Duodenal mucosa (tissue), 2 donors: ENCODE data around the gene HNRNPUL1.
A peak's percentile ranks its signal among the peaks of the same experiment; 100 is the strongest.

Experiments used
- H3K27ac ChIP-seq: one replicate; pipeline ENCODE4 v1.7.0; 2013; ENCODE audit warnings: low read depth, low read length
- H3K27me3 ChIP-seq, 2 donors: one replicate each; pipeline ENCODE4 v1.7.0; 2013; ENCODE audit warnings: low read length in 2 of 2, control low read depth in 1 of 2; ENCODE audit not compliant: insufficient read depth in 2 of 2, control insufficient read depth in 1 of 2
- H3K36me3 ChIP-seq, 2 donors: one replicate each; pipeline ENCODE4 v1.7.0; 2013; ENCODE audit warnings: low read length in 2 of 2, control low read depth in 1 of 2; ENCODE audit not compliant: insufficient read depth in 2 of 2, control insufficient read depth in 1 of 2
- H3K4me1 ChIP-seq, 2 donors: one replicate each; pipeline ENCODE4 v1.7.0; 2013; ENCODE audit warnings: low read length in 2 of 2, control low read depth in 1 of 2; ENCODE audit not compliant: insufficient read depth in 2 of 2, control insufficient read depth in 1 of 2
- H3K4me3 ChIP-seq, 2 donors: one replicate each; pipeline ENCODE4 v1.7.0; 2013; ENCODE audit warnings: low read length in 2 of 2, low read depth in 1 of 2
- H3K9ac ChIP-seq, 2 donors: one replicate each; pipeline ENCODE4 v1.7.0; 2013; ENCODE audit warnings: low read length in 2 of 2, low read depth in 1 of 2
- H3K9me3 ChIP-seq, 2 donors: one replicate each; pipeline ENCODE4 v1.7.0; 2013; ENCODE audit warnings: low read length in 2 of 2, control low read depth in 1 of 2; ENCODE audit not compliant: control insufficient read depth in 1 of 2

Gene HNRNPUL1

GRCh38 chr19:41253660-41254059 lies 10.5 kb upstream of the HNRNPUL1 start:
- Histone ChIP-seq H3K9me3 (no peaks in the 10 kb centered on the region), H3K9ac (no peak overlapping the region), H3K27me3 (no peaks in the 10 kb centered on the region), H3K36me3 (peaks cover 2 to 20% of the 10 kb centered on the region in 2 donors), H3K4me3 (no peak overlapping the region), H3K4me1 (no peaks in the 10 kb centered on the region), H3K27ac (no peak overlapping the region)

GRCh38 chr19:41255171-41255570 lies 9.0 kb upstream of the HNRNPUL1 start:
- Histone ChIP-seq H3K36me3 (peaks cover 0 to 17% of the 10 kb centered on the region in 2 donors), H3K9ac (no peak overlapping the region), H3K9me3 (no peaks in the 10 kb centered on the region), H3K4me1 (no peaks in the 10 kb centered on the region), H3K27me3 (no peaks in the 10 kb centered on the region), H3K27ac (no peak overlapping the region), H3K4me3 (no peak overlapping the region)

DNA sequence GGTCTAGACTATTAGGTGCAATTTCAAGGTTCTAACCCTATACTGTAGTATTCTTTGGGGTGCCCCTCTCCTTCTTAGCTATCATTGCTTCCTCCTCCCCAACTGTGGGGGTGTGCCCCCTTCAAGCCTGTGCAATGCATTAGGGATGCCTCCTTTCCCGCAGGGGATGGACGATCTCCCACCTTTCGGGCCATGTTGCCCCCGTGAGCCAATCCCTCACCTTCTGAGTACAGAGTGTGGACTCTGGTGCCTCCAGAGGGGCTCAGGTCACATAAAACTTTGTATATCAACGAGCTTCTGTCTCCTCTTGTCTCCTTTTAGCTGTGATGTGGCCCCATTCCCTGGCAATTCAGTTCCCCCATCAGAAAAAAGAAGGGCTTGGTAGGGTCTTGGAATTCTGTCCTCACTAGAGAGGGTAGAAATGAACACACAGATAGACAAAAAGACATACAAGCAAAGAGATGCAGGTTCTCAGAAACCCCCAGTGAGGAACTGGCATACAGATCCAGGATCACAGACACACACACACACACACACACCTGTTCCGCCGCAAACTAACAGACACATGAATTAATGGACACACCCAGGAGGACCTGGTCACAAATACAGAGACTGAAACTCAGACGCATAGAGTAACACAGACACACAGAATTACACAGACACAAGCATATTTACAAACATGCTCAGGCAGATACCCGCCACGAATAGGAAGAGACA lies 2.5 kb upstream of the HNRNPUL1 start:
- H3K4me1 ChIP-seq = peaks cover 16% of the 10 kb centered on the region in 2 donors
- peak overlapping the region; percentile 82 for H3K4me3 ChIP-seq
- no peaks in the 10 kb centered on the region for H3K27me3 ChIP-seq
- peaks cover 0 to 1% of the 10 kb centered on the region in 2 donors for H3K36me3 ChIP-seq
- peak overlapping the region; percentile 90 to 91 for H3K9ac ChIP-seq
- H3K9me3 ChIP-seq = no peaks in the 10 kb centered on the region
- peak overlapping the region; percentile 68 for H3K27ac ChIP-seq

GRCh38 chr19:41263042-41263849 lies 926 bp upstream of the HNRNPUL1 start:
- peaks cover 2 to 9% of the 10 kb centered on the region in 2 donors for H3K36me3 ChIP-seq
- H3K4me1 ChIP-seq = peaks cover 27% of the 10 kb centered on the region in 2 donors
- no peaks in the 10 kb centered on the region for H3K9me3 ChIP-seq
- peak overlapping the region; percentile 90 to 91 for H3K9ac ChIP-seq
- H3K27me3 ChIP-seq = no peaks in the 10 kb centered on the region
- peak overlapping the region; percentile 82 for H3K4me3 ChIP-seq
- peak overlapping the region; percentile 95 for H3K27ac ChIP-seq

GRCh38 chr19:41264581-41265394 lies 616 bp downstream of the HNRNPUL1 start:
- H3K9ac ChIP-seq = peak overlapping the region; percentile 90 to 95
- no peaks in the 10 kb centered on the region for H3K9me3 ChIP-seq
- peaks cover 27% of the 10 kb centered on the region in 2 donors for H3K4me1 ChIP-seq
- H3K27ac ChIP-seq = peak overlapping the region; percentile 95
- H3K27me3 ChIP-seq = no peaks in the 10 kb centered on the region
- H3K4me3 ChIP-seq = peak overlapping the region; percentile 88 to 90
- H3K36me3 ChIP-seq = peaks cover 14 to 24% of the 10 kb centered on the region in 2 donors

GRCh38 chr19:41265395-41266153 lies 1.4 kb downstream of the HNRNPUL1 start:
- peaks cover 14 to 29% of the 10 kb centered on the region in 2 donors for H3K36me3 ChIP-seq
- H3K4me3 ChIP-seq = peak overlapping the region; percentile 88 to 90
- peak overlapping the region; percentile 95 for H3K27ac ChIP-seq
- H3K27me3 ChIP-seq = no peaks in the 10 kb centered on the region
- H3K9me3 ChIP-seq = no peaks in the 10 kb centered on the region
- H3K9ac ChIP-seq = peak overlapping the region; percentile 90 to 95
- H3K4me1 ChIP-seq = peaks cover 27% of the 10 kb centered on the region in 2 donors

DNA sequence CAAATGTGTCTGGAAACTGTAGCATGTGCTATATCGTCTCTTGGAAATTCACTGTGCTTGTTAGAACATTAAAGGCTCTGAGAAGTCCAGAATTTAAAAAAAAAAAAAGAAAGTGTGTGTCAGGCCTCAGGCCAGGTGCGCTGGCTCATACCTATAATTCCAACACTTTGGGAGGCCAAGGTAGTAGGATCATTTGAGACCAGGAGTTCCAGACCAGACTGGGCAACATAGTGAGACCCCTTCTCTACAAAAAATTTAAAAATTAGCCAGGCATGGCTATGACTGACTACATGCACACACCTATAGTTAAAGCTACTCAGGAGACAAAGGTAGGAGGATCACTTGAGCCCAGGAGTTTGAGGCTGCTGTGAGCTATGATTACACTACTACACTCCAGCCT lies 4.9 kb downstream of the HNRNPUL1 start:
- Histone ChIP-seq H3K36me3 (peaks cover 48 to 64% of the 10 kb centered on the region in 2 donors), H3K27ac (no peak overlapping the region), H3K9ac (no peak overlapping the region), H3K9me3 (no peaks in the 10 kb centered on the region), H3K27me3 (no peaks in the 10 kb centered on the region), H3K4me1 (peaks cover 19 to 21% of the 10 kb centered on the region in 2 donors), H3K4me3 (no peak overlapping the region)

DNA sequence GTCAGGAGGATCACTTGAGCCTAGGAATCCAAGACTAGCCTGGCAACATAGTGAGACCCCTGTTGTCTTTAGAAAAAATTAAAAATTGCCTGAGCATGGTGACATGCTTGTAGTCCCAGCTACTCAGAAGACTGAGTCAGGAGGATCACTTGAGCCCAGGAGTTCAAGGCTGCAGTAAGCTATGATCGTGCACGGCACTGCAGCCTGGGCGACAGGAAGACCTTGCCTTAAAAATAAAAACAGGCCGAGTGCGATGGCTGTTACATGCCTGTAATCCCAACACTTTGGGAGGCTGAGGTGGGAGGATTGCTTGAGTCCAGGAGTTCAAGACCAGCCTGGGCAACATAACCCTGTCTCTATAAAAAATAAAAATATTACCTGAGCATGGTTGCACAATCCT lies 5.4 kb downstream of the HNRNPUL1 start:
- H3K27me3 ChIP-seq = no peaks in the 10 kb centered on the region
- peaks cover 19 to 21% of the 10 kb centered on the region in 2 donors for H3K4me1 ChIP-seq
- no peaks in the 10 kb centered on the region for H3K9me3 ChIP-seq
- H3K9ac ChIP-seq = no peak overlapping the region
- peaks cover 53 to 69% of the 10 kb centered on the region in 2 donors for H3K36me3 ChIP-seq
- no peak overlapping the region for H3K27ac ChIP-seq
- no peak overlapping the region for H3K4me3 ChIP-seq

- H3K36me3 ChIP-seq = peaks cover 64 to 96% of the 10 kb centered on the region in 2 donors
- no peak overlapping the region for H3K4me3 ChIP-seq
- H3K9ac ChIP-seq = no peak overlapping the region
- no peaks in the 10 kb centered on the region for H3K9me3 ChIP-seq
- H3K27me3 ChIP-seq = no peaks in the 10 kb centered on the region
- H3K4me1 ChIP-seq = no peaks in the 10 kb centered on the region
- no peak overlapping the region for H3K27ac ChIP-seq
Measured at GRCh38 chr19:41273076-41273475, 8.9 kb downstream of the HNRNPUL1 start.
